Activated CD4-positive, alpha-beta T cell treated with anti-CD3 and anti-CD28 coated beads, Interleukin-2, amount 10 ng/mL, durations not matched to agents 24 days and 14 days (primary cell): Measurements from ENCODE around the gene ZCCHC14. TPM values are rescaled to one million over a fixed set of nuclear protein-coding genes. Genes with fewer than 3 reads are reported as not detected.
A peak's percentile ranks its signal among the peaks of the same experiment; 100 is the strongest.
"Not testable (repeated sequence)": the region's sequence is repeated elsewhere in the genome, so short reads cannot be mapped to it uniquely, and the experiment has no call there.

ENCODE experiments used
- DNase-seq: peaks from one replicate; pipeline ENCODE4 v3.0.0; 2022
- H3K27ac Mint-ChIP-seq: one replicate; pipeline ENCODE4 v1.8.0; 2022; ENCODE audit warnings: mild to moderate bottlenecking, mixed read lengths
- H3K27me3 Mint-ChIP-seq: one replicate; pipeline ENCODE4 v1.8.0; 2022; ENCODE audit warnings: mixed read lengths
- H3K36me3 Mint-ChIP-seq: one replicate; pipeline ENCODE4 v1.8.0; 2022; ENCODE audit warnings: low read depth, mild to moderate bottlenecking, mixed read lengths
- H3K4me1 Mint-ChIP-seq: one replicate; pipeline ENCODE4 v1.8.0; 2021; ENCODE audit warnings: mixed read lengths
- H3K4me3 Mint-ChIP-seq: one replicate; pipeline ENCODE4 v1.8.0; 2022; ENCODE audit warnings: mild to moderate bottlenecking, moderate library complexity, mixed read lengths
- H3K9me3 Mint-ChIP-seq: one replicate; pipeline ENCODE4 v1.8.0; 2021; ENCODE audit warnings: mixed read lengths
- intact Hi-C: fragments of 100-400 bp; cut with micrococcal nuclease; formaldehyde crosslinking; loops from one replicate; pipeline ENCODE4 v1.15.1; 2023
- total RNA-seq: library from RNA; stranded (reverse); gene quantifications from 2 replicates; pipeline ENCODE4 v1.2.3, GENCODE V29; 2022

The ZCCHC14 gene
- total RNA-seq, 1 donor from 2014 or later, result 12.0 TPM

- Mint-ChIP-seq H3K36me3 (peaks cover 24% of the 10 kb centered on the region), H3K4me3 (peak overlapping the region; percentile 94), H3K27ac (peak overlapping the region; percentile 81), H3K27me3 (peaks cover 2% of the 10 kb centered on the region), H3K9me3 (no peaks in the 10 kb centered on the region), H3K4me1 (peaks cover 40% of the 10 kb centered on the region)
- peak; percentile 65 for DNase-seq
- intact Hi-C loops, result loop anchor here (10.0 kb wide), 1 partner anchor 494 kb away; no protein-coding TSS in a partner anchor
These were observed 111.9 kb downstream of the ZCCHC14 start for GRCh38 chr16:87380881-87381280.

GRCh38 chr16:87380403-87380802 is 112.4 kb downstream of the ZCCHC14 start:
- peaks cover 2% of the 10 kb centered on the region for H3K27me3 Mint-ChIP-seq
- peak overlapping the region; percentile 69 for H3K27ac Mint-ChIP-seq
- peak overlapping the region; percentile 94 for H3K4me3 Mint-ChIP-seq
- H3K36me3 Mint-ChIP-seq, result peaks cover 24% of the 10 kb centered on the region
- H3K9me3 Mint-ChIP-seq, result no peaks in the 10 kb centered on the region
- intact Hi-C loops, result loop anchor here (10.0 kb wide), 1 partner anchor 494 kb away; no protein-coding TSS in a partner anchor
- H3K4me1 Mint-ChIP-seq, result peaks cover 43% of the 10 kb centered on the region
- DNase-seq, result no peak

- H3K27ac Mint-ChIP-seq, H3K9me3 Mint-ChIP-seq, intact Hi-C loops, DNase-seq, H3K27me3 Mint-ChIP-seq, H3K4me3 Mint-ChIP-seq: not testable (repeated sequence)
- Mint-ChIP-seq H3K36me3 (peaks cover 24% of the 10 kb centered on the region), H3K4me1 (peaks cover 38% of the 10 kb centered on the region)
These were observed 113.5 kb downstream of the ZCCHC14 start for GRCh38 chr16:87379312-87379752.

- Mint-ChIP-seq H3K27ac (peak overlapping the region; percentile 25), H3K27me3 (no peaks in the 10 kb centered on the region), H3K4me1 (peaks cover 30% of the 10 kb centered on the region), H3K4me3 (no peak overlapping the region), H3K9me3 (no peaks in the 10 kb centered on the region), H3K36me3 (peaks cover 25% of the 10 kb centered on the region)
- no peak for DNase-seq
- intact Hi-C loops, result no loop called here
These were observed 116.2 kb downstream of the ZCCHC14 start for GRCh38 chr16:87376660-87377059.

- Mint-ChIP-seq H3K4me3 (no peak overlapping the region), H3K36me3 (peaks cover 20% of the 10 kb centered on the region), H3K27me3 (no peaks in the 10 kb centered on the region), H3K27ac (peak overlapping the region; percentile 41), H3K9me3 (no peaks in the 10 kb centered on the region), H3K4me1 (peaks cover 25% of the 10 kb centered on the region)
- intact Hi-C loops, result no loop called here
- DNase-seq, result no peak
These were observed 117.2 kb downstream of the ZCCHC14 start for GRCh38 chr16:87375426-87376135.

- Mint-ChIP-seq H3K4me3 (no peak overlapping the region), H3K9me3 (no peaks in the 10 kb centered on the region), H3K27ac (no peak overlapping the region), H3K36me3 (peaks cover 18% of the 10 kb centered on the region), H3K4me1 (peaks cover 25% of the 10 kb centered on the region), H3K27me3 (no peaks in the 10 kb centered on the region)
- DNase-seq, result no peak
- intact Hi-C loops, result no loop called here
These were observed 118.5 kb downstream of the ZCCHC14 start for GRCh38 chr16:87374313-87374712.

GRCh38 chr16:87372305-87372704 is 120.5 kb downstream of the ZCCHC14 start:
- Mint-ChIP-seq H3K27ac (no peak overlapping the region), H3K36me3 (peaks cover 13% of the 10 kb centered on the region), H3K4me3 (no peak overlapping the region), H3K27me3 (no peaks in the 10 kb centered on the region), H3K4me1 (peaks cover 37% of the 10 kb centered on the region), H3K9me3 (no peaks in the 10 kb centered on the region)
- intact Hi-C loops, result no loop called here
- DNase-seq, result no peak

GRCh38 chr16:87371261-87371866 is 121.5 kb downstream of the ZCCHC14 start:
- Mint-ChIP-seq H3K27me3 (no peaks in the 10 kb centered on the region), H3K27ac (no peak overlapping the region), H3K36me3 (peaks cover 8% of the 10 kb centered on the region)

GRCh38 chr16:87369796-87370719 is 122.8 kb downstream of the ZCCHC14 start:
- DNase-seq, result no peak
- peaks cover 12% of the 10 kb centered on the region for H3K36me3 Mint-ChIP-seq
- no peaks in the 10 kb centered on the region for H3K27me3 Mint-ChIP-seq
- no peaks in the 10 kb centered on the region for H3K9me3 Mint-ChIP-seq
- H3K4me3 Mint-ChIP-seq, result no peak overlapping the region
- H3K27ac Mint-ChIP-seq, result peak overlapping the region; percentile 36
- peaks cover 27% of the 10 kb centered on the region for H3K4me1 Mint-ChIP-seq
- intact Hi-C loops, result no loop called here

More at GRCh38 chr16:87371261-87371866, 121.5 kb downstream of the ZCCHC14 start:
- Mint-ChIP-seq H3K4me3 (no peak overlapping the region), H3K9me3 (no peaks in the 10 kb centered on the region), H3K4me1 (peaks cover 30% of the 10 kb centered on the region)
- intact Hi-C loops, result no loop called here
- DNase-seq, result no peak

GRCh38 chr16:87369117-87369765 is 123.6 kb downstream of the ZCCHC14 start:
- H3K9me3 Mint-ChIP-seq, result no peaks in the 10 kb centered on the region
- no peak overlapping the region for H3K4me3 Mint-ChIP-seq
- no peaks in the 10 kb centered on the region for H3K27me3 Mint-ChIP-seq
- intact Hi-C loops, result no loop called here
- peaks cover 14% of the 10 kb centered on the region for H3K36me3 Mint-ChIP-seq
- DNase-seq, result no peak
- H3K27ac Mint-ChIP-seq, result no peak overlapping the region
- H3K4me1 Mint-ChIP-seq, result peaks cover 34% of the 10 kb centered on the region

- Mint-ChIP-seq H3K27me3 (no peaks in the 10 kb centered on the region), H3K4me1 (peaks cover 35% of the 10 kb centered on the region), H3K27ac (peak overlapping the region; percentile 51), H3K36me3 (peaks cover 14% of the 10 kb centered on the region), H3K9me3 (no peaks in the 10 kb centered on the region), H3K4me3 (no peak overlapping the region)
- DNase-seq, result no peak
- intact Hi-C loops, result no loop called here
These were observed 124.6 kb downstream of the ZCCHC14 start for GRCh38 chr16:87368029-87368770.

- Mint-ChIP-seq H3K27ac (no peak overlapping the region), H3K9me3 (no peaks in the 10 kb centered on the region), H3K27me3 (no peaks in the 10 kb centered on the region)
These were observed 125.3 kb downstream of the ZCCHC14 start for GRCh38 chr16:87367529-87367928.

GRCh38 chr16:87366930-87367329 is 125.9 kb downstream of the ZCCHC14 start:
- Mint-ChIP-seq H3K4me1 (peaks cover 35% of the 10 kb centered on the region), H3K9me3 (no peaks in the 10 kb centered on the region), H3K27me3 (no peaks in the 10 kb centered on the region), H3K4me3 (no peak overlapping the region), H3K27ac (no peak overlapping the region), H3K36me3 (peaks cover 15% of the 10 kb centered on the region)
- DNase-seq, result no peak
- intact Hi-C loops, result no loop called here

More at GRCh38 chr16:87367529-87367928, 125.3 kb downstream of the ZCCHC14 start:
- H3K36me3 Mint-ChIP-seq, result peaks cover 14% of the 10 kb centered on the region
- intact Hi-C loops, result no loop called here
- no peak for DNase-seq
- no peak overlapping the region for H3K4me3 Mint-ChIP-seq
- peaks cover 35% of the 10 kb centered on the region for H3K4me1 Mint-ChIP-seq
